Upper lobe of left lung (tissue), 4 donors: ENCODE results near the gene GLRA1.

Source experiments
- CTCF ChIP-seq, 6 experiments: fragments of 450-650 bp in 4 of 6; fragments of 200-600 bp in 2 of 6; sonication (generic) in 2 of 6; IDR thresholded peaks; one replicate each; pipeline ENCODE4 v1.5.1; 2016 to 2019; ENCODE audit warnings: antibody characterized with exemption in 6 of 6
- EP300 ChIP-seq, 4 donors: sonication (generic); formaldehyde crosslinking; IDR thresholded peaks; one replicate each; pipeline ENCODE4 v1.5.1; 2017; ENCODE audit warnings: antibody characterized with exemption in 4 of 4, control low read depth in 2 of 4
- POLR2A ChIP-seq, 4 donors: fragments of 450-650 bp; IDR thresholded peaks; one replicate each; pipeline ENCODE4 v1.5.1; 2016 to 2017; ENCODE audit warnings: antibody characterized with exemption in 4 of 4, mild to moderate bottlenecking in 2 of 4
- POLR2AphosphoS5 ChIP-seq, 2 donors: sonication (generic); formaldehyde crosslinking; IDR thresholded peaks; one replicate each; pipeline ENCODE4 v1.5.1; 2017; ENCODE audit warnings: antibody characterized with exemption in 2 of 2

GRCh38 chr5:151902215-151902614 is 22.4 kb downstream of the GLRA1 start:
- TF ChIP-seq POLR2A (IDR thresholded peaks at IDR 0.05) = no peak
- no peak for TF ChIP-seq CTCF (IDR thresholded peaks at IDR 0.05)
- TF ChIP-seq POLR2AphosphoS5 (IDR thresholded peaks at IDR 0.05) = no peak
- TF ChIP-seq EP300 (IDR thresholded peaks at IDR 0.05) = no peak
